ENCODE results near the gene CLDN25.
"Not testable (repeated sequence)": the region's sequence is repeated elsewhere in the genome, so short reads cannot be mapped to it uniquely, and the experiment has no call there.

The CLDN25 gene

GRCh38 chr11:113779496-113779895, at the start of gene CLDN25:
Gene CLDN25 (plus strand): TSS chr11:113779796. CDS start chr11:113779796, 0 bp downstream.
- no peak for DNase-seq (ENCODE audit: low read depth in 1 of 2, low spot score in 1 of 2)

GRCh38 chr11:113730887-113731726, 48.5 kb upstream of the CLDN25 start:
- no peak for DNase-seq (ENCODE audit: low read depth in 1 of 2, low spot score in 1 of 2)

DNA sequence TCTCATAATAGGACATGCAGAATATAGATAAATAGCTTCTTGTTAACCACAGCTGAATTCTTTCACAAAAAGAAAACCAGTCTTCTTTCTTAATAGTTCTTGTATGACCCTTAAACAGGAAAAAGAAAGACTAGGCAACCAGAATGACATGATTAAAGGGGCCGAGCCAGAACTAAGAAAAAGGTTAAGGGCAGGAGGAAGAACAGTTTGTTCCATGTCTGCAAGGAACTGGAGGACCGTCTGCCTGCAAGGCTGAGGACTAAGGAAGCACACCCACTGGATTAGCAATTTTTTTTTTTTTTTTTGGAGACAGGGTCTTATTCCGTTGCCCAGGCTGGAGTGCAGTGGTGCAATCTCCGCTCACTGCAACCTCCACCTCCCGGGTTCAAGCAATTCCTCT, 47.5 kb upstream of the CLDN25 start:
- no peak for DNase-seq (ENCODE audit: low read depth in 1 of 2, low spot score in 1 of 2)

- no peak for DNase-seq (ENCODE audit: low read depth in 1 of 2, low spot score in 1 of 2)
Observed at GRCh38 chr11:113736323-113736722, 43.3 kb upstream of the CLDN25 start.

DNA sequence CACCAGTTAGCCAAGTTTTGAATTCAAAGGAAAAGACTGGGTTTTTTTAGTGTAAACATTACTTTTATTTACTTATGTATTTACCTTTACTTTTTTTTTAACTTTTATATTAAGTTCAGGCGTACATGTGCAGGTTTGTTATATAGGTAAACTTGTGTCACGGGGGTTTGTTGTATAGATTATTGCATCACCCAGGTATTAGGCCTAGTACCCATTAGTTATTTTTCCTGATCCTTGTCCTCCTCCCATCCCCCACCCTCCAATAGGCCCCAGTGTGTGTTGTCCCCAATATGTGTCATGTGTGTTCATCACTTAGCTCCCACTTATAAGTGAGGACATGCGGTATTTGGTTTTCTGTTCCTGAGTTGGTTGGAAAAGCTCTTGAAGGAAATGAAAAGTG, 26.7 kb upstream of the CLDN25 start:
- no peak for DNase-seq (ENCODE audit: low read depth in 1 of 2, low spot score in 1 of 2)

GRCh38 chr11:113760241-113760640, 19.4 kb upstream of the CLDN25 start:
- DNase-seq (ENCODE audit: low read depth in 1 of 2, low spot score in 1 of 2), result no peak

- not testable (repeated sequence) for DNase-seq (ENCODE audit: low read depth in 1 of 2, low spot score in 1 of 2)
Observed at GRCh38 chr11:113763040-113763439, 16.6 kb upstream of the CLDN25 start.

DNA sequence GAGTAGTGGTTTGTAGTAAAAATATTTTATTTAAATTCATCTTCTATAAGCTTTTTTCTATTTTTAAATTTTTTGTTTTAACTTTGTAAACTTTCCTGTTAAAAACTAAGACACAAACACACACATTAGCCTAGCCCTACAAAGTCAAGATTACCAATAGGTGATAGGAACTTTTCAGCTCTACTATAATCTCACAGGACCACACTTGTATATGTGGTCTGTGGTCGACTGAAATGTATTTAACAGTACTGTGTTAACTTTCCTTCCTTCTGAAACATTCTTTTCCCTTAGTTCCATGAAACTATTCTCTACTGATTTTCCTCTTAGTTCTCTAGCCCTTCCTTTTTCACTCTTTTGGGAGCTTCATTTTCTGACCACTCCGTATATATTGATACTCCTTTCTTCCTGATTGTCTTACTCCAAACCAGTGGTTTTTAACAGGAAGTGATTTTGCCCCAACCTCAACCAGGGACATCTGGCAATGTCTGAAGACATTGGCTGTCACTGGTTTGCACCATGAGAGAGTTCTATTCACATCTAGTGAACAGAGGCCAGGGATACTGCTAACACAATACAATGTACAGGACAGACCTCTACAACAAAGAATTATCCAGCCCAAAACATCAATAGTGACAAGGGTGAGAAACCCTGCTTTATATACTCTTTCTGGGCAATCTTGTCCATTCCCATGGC, 14.9 kb upstream of the CLDN25 start:
- no peak for DNase-seq (ENCODE audit: low read depth in 1 of 2, low spot score in 1 of 2)

DNA sequence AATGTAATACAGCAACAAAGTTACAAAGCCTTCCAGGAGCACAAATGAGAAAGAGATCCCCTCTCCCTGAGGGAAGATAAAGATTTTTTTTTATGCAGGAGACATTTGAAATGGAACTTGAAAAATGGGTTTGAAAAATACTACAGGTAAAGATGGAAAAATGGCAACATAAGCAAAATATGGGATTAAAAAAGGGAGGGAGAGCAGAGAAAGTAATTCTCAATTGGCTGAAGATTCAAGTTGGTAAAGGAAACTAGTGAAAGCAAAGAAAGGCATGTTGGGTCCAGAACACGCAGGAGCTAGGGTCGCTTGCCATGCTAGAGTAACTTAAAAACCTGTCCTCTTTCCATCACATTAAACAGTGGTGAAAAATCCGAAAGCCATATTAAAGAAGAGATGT, 7.6 kb upstream of the CLDN25 start:
- DNase-seq (ENCODE audit: low read depth in 1 of 2, low spot score in 1 of 2), result no peak

DNA sequence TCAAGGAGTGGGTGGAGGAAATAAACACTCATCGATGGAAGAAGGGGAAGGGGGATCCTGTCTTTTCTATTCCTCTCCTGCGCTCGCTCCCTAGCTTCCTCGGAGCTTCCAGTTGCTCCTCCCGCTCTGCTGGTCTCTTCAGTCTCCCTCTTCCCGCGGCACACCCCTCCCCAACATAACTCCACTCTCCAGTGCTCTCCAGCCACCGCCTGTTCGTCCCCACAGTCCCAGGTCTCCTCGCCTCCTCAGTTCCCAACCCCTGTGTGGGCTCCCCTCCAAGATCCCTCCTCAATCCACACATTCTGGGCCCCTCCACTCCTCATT, 6.5 kb upstream of the CLDN25 start:
- no peak for DNase-seq (ENCODE audit: low read depth in 1 of 2, low spot score in 1 of 2)

DNA sequence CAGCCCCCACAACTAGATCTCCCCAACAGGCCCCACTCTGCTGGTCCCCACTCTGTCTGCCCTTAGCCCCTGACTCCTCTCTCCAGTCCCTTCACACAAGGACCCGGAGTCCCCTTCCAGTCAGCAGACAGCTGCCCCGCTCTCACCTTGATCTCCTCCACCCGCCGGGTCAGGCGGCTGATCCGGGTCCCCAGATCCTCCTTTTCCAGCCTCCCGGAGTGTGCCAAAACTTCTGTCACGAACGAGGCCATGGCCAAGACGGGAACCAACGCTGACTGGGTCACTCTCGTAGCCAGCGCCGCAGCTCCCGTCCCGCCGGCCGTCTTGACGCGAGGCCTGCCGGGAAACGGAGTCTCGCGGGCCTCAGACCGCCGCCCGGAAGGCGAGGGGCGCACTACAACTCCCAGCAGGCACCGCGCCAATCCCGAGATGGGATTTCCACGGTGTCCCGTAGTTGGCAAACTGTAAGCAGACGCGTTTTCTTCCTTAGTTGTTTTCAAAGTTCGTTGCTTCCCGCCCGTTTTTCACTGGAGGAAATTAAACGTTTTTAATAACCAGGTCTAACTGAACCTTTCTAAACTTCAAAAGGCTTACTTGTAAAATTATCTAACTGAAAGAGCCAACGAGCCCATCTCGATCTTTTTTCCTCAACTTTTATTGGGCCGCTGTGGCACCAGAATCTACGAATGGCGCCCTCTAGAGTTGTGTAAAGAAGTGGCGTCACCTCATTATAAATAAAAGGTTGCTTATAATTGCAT, 6.0 kb upstream of the CLDN25 start, which contains the start of gene ZW10:
ZW10 (minus strand) TSS at position 277 of the 758 bp plus-strand sequence; CDS start at position 251, 26 bp downstream.
- peak; percentile 84 to 85 for DNase-seq (ENCODE audit: low read depth in 1 of 2, low spot score in 1 of 2)

DNA sequence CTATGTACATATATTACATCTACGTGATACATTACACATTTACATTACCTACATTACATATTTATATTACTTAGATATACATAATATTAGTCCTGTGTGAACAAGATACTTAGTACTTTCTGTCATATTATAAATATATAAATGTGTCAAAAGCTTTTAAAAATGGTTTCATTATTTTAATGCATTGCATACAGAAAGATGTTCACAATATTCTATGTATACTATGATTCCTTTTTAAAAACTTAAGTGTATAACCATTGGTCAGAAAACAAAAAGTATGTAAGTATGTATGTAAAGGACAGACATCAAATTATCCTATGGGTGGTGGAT, 5.5 kb upstream of the CLDN25 start:
- no peak for DNase-seq (ENCODE audit: low read depth in 1 of 2, low spot score in 1 of 2)

GRCh38 chr11:113778111-113778910, 1.3 kb upstream of the CLDN25 start:
- no peak for DNase-seq (ENCODE audit: low read depth in 1 of 2, low spot score in 1 of 2)

DNA sequence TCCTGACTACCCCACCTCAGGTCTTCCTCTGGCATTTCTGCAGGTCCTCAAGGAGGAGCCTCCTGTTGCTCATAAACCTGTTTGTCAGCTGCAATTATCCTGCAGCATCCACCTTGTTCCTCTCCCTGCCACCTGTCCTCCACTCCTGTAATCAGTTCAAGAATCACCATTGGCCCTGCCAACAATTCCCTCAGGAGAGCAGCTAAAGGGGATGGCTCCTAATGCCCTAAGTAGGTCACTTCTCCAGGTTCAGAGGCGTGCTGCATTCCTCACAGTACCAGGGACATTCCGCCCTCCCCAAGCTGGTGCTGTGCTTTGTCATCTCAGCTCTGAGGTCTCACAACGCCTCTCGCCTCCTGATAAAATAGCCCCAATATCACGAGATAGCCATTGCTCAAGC, 2.1 kb downstream of the CLDN25 start:
- no peak for DNase-seq (ENCODE audit: low read depth in 1 of 2, low spot score in 1 of 2)

GRCh38 chr11:113782134-113782533, 2.5 kb downstream of the CLDN25 start:
- DNase-seq (ENCODE audit: low read depth in 1 of 2, low spot score in 1 of 2), result no peak

- not testable (repeated sequence) for DNase-seq (ENCODE audit: low read depth in 1 of 2, low spot score in 1 of 2)
Observed at GRCh38 chr11:113789016-113789415, 9.4 kb downstream of the CLDN25 start.

DNA sequence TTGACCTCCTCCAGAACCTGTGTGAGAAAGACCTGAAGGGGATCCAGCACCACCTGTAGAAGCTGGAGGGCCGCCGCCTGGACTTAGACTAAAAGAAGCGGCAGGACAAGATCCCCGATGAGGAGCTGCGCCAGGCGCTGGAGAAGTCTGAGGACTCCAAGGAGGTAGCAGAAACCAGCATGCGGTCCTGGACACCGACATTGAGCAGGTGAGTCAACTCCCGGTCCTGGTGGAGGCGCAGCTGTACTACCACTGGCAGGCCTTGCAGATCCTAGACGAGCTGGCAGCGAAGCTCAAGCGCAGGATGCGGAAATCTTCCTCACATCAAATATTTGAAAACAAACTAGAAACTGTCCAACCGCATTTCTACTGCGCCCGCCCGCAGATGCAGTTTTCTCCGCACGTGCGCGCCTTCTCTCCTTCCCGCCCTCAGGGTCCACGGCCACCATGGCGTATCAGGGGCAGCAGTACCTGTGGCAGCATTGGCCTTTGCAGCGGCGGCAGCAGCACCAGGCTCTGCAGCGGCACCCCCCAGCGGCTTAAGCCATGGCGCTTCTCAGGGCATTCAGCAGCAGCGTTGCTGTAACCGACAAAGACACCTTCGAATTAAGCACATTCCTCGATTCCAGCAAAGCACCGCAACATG, 10.2 kb downstream of the CLDN25 start:
- DNase-seq (ENCODE audit: low read depth in 1 of 2, low spot score in 1 of 2), result no peak

GRCh38 chr11:113796663-113797259, 17.2 kb downstream of the CLDN25 start:
- DNase-seq (ENCODE audit: low read depth in 1 of 2, low spot score in 1 of 2), result no peak

- DNase-seq (ENCODE audit: low read depth in 1 of 2, low spot score in 1 of 2), result no peak
Observed at GRCh38 chr11:113802621-113803020, 23.0 kb downstream of the CLDN25 start.

DNA sequence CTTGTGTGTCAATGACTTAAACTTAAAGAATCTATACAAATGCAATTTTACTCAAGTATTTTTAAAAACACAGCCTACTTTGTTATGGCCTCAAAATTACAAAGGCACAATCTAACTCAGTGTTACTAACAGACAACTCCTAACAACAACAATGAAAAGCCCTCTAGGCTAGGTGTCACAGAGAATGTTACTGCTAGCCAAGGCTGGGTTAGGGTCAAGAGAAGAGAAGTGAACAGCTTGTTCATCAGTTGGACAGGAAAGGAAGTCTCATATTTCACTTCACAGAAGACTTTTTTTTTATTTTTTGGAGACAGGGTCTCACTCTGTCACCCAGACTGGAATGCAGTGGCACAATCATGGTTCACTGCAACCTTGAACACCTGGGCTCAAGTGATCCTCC, 26.0 kb downstream of the CLDN25 start:
- no peak for DNase-seq (ENCODE audit: low read depth in 1 of 2, low spot score in 1 of 2)

Data from activated T-helper 1 cell treated with anti-CD3 and anti-CD28 coated beads, Interleukin-2, amount 50 U/mL, for 16 hours (primary cell).